ENCODE data around the gene LRRTM3. TPM values are rescaled to one million over a fixed set of nuclear protein-coding genes. Genes with fewer than 3 reads are reported as not detected.
A peak's percentile ranks its signal among the peaks of the same experiment; 100 is the strongest.

The LRRTM3 gene
- total RNA-seq, 4 donors from 2014 or later, result not detected

DNA sequence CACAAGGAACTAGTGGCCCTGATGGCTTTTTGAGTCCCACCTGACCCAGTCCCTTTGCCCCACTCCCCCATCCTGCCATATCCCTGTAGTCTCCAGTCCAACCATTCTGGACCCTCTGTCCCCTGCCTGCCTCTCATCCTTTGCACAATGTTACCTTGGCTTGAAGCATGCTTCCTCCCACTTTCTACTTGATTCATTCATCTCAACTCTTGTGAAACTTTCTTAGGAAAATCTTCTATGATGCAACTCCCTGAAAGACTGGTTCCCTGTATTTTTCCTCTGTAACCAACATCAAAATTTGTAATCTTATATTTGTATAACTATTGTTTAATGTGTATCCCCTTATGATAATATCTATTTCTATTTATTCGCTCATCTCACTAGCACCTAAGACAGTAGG lies 151.5 kb downstream of the LRRTM3 start:
- no peaks in the 10 kb centered on the region for H3K9me3 ChIP-seq
- 92 to 98% methylated on average over 1 of the region's 1 CpG for WGBS, 2 donors

DNA sequence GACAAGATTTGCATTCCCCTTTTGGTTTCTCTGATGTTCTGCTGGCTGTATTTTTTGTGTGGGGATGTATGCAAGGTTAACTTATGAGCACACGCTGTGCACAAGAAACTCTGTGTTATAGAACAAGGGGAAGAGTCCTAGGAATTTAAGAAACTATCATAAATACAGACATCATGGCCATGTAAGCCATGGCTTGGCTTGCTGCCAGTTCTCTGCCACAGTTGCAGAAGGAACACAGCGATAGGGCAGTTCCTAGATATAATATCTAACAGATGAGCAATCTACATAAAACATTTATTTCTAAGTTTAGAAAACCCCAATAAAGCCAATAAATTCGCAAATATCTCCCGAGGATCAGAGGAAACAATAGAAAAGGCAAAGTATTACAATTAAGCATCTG lies 153.3 kb downstream of the LRRTM3 start:
- H3K9me3 ChIP-seq, result no peaks in the 10 kb centered on the region
- TF ChIP-seq POLR2A (IDR thresholded peaks at IDR 0.05), result no peak
- TF ChIP-seq, protein P1, sequence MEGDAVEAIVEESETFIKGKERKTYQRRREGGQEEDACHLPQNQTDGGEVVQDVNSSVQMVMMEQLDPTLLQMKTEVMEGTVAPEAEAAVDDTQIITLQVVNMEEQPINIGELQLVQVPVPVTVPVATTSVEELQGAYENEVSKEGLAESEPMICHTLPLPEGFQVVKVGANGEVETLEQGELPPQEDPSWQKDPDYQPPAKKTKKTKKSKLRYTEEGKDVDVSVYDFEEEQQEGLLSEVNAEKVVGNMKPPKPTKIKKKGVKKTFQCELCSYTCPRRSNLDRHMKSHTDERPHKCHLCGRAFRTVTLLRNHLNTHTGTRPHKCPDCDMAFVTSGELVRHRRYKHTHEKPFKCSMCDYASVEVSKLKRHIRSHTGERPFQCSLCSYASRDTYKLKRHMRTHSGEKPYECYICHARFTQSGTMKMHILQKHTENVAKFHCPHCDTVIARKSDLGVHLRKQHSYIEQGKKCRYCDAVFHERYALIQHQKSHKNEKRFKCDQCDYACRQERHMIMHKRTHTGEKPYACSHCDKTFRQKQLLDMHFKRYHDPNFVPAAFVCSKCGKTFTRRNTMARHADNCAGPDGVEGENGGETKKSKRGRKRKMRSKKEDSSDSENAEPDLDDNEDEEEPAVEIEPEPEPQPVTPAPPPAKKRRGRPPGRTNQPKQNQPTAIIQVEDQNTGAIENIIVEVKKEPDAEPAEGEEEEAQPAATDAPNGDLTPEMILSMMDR (IDR thresholded peaks at IDR 0.05), result no peak
- 76 to 82% methylated on average over 4 of the region's 4 CpGs for WGBS, 2 donors

More for the DNA sequence above, 151.5 kb downstream of the LRRTM3 start:
- Histone ChIP-seq H3K27ac (no peak overlapping the region), H3K27me3 (no peaks in the 10 kb centered on the region), H3K4me1 (no peaks in the 10 kb centered on the region), H3K4me3 (replicated peaks in 1 of 3) (no peak overlapping the region), H3K36me3 (no peaks in the 10 kb centered on the region)
- no peak for DNase-seq
- TF ChIP-seq POLR2A (IDR thresholded peaks at IDR 0.05), result no peak
- TF ChIP-seq, protein P1 (IDR thresholded peaks at IDR 0.05), result no peak
- intact Hi-C loops (cut with DNase I), result no loop called here

DNA sequence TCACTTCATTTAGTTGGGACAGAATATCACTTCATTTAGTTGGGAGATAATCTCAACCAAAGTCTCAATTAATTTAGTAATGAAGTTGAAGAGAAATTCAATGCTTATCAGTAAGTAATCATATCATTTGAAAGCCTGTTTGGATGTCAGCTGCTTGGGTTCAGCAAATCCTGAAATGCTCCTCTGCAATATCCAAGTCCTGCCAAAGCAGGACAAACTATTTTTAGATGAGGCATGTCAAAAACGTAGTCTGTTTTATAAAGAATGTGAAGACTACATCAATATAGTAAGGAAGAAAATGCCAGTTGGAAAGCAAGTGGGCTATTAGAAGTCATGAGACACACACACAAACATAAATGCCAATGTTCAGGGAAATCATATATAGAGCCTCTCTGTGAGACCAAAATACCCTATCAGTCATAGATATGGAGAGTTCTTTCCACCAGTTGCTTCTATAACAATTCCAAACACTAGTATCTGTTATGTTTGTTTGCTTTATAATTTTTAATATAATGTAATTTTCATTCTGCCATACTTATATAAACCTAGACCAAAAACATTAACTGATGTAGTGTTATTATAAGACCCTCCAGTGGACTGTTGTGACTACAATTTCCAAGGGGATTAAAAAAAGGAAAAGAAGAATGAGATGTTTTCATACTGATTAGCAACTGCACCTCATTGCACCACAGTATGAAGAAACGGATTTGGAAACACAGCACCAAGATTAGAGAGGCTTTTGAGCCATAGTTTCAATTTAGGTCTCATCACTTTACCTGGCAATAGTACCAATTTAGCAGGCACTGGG lies 160.7 kb downstream of the LRRTM3 start:
- H3K27ac ChIP-seq, result no peak overlapping the region
- WGBS, 2 donors, result 43 to 47% methylated on average over 2 of the region's 2 CpGs
- H3K27me3 ChIP-seq, result no peaks in the 10 kb centered on the region
- no peaks in the 10 kb centered on the region for H3K36me3 ChIP-seq
- no peak overlapping the region for H3K4me3 ChIP-seq (replicated peaks in 1 of 3)
- intact Hi-C loops (cut with DNase I), result no loop called here
- DNase-seq, result no peak
- TF ChIP-seq, protein P1 (IDR thresholded peaks at IDR 0.05), result no peak
- no peak for TF ChIP-seq POLR2A (IDR thresholded peaks at IDR 0.05)
- no peaks in the 10 kb centered on the region for H3K4me1 ChIP-seq
- H3K9me3 ChIP-seq, result no peaks in the 10 kb centered on the region

More for the DNA sequence above, 153.3 kb downstream of the LRRTM3 start:
- DNase-seq, result no peak
- intact Hi-C loops (cut with DNase I), result no loop called here
- Histone ChIP-seq H3K27ac (no peak overlapping the region), H3K4me3 (replicated peaks in 1 of 3) (no peak overlapping the region), H3K36me3 (no peaks in the 10 kb centered on the region), H3K4me1 (no peaks in the 10 kb centered on the region), H3K27me3 (no peaks in the 10 kb centered on the region)

DNA sequence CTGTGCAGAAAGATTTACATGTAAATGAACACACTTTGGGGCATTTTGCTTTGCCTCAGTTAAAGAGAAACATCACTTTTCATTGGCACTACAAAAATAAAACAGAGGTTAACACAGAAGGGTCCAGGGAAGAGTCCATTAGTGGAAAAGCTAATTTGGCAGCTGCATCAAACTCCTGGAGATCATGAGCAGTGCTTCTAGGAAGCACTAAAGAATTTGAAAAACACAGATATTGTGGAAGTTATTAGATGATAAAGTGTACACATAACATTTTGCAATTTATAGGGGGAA lies 161.2 kb downstream of the LRRTM3 start:
- H3K4me1 ChIP-seq, result no peaks in the 10 kb centered on the region
- no peaks in the 10 kb centered on the region for H3K27me3 ChIP-seq
- DNase-seq, result no peak
- intact Hi-C loops (cut with DNase I), result no loop called here
- no peak overlapping the region for H3K27ac ChIP-seq
- no peaks in the 10 kb centered on the region for H3K36me3 ChIP-seq
- H3K4me3 ChIP-seq (replicated peaks in 1 of 3), result no peak overlapping the region
- no peaks in the 10 kb centered on the region for H3K9me3 ChIP-seq
- TF ChIP-seq, protein P1 (IDR thresholded peaks at IDR 0.05), result no peak
- TF ChIP-seq POLR2A (IDR thresholded peaks at IDR 0.05), result no peak

DNA sequence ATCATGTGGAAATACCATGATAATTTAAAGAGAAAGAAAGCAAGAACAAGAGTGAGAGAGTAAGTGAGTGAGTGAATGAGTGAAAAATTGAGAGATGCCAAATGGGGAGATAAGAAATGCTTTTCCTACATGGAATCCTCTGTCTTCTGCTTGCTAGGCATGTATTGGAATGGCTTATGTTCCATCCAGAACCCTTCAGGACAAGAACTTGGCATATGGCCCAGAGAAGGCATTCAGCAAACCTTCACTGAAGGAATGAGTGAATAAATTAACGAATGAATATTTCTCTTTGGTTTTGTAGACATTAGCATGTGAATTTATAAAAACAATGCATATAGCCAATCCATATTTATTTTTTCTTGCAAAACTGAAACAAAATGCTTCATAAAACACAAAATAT lies 162.2 kb downstream of the LRRTM3 start:
- H3K9me3 ChIP-seq, result no peaks in the 10 kb centered on the region
- no peaks in the 10 kb centered on the region for H3K36me3 ChIP-seq
- no peaks in the 10 kb centered on the region for H3K4me1 ChIP-seq
- H3K4me3 ChIP-seq (replicated peaks in 1 of 3), result no peak overlapping the region
- intact Hi-C loops (cut with DNase I), result no loop called here
- H3K27ac ChIP-seq, result no peak overlapping the region
- 48 to 57% methylated on average over 1 of the region's 1 CpG for WGBS, 2 donors
- DNase-seq, result peak in 1 of 2 donors; percentile 5
- no peak for TF ChIP-seq POLR2A (IDR thresholded peaks at IDR 0.05)
- TF ChIP-seq, protein P1 (IDR thresholded peaks at IDR 0.05), result no peak
- no peaks in the 10 kb centered on the region for H3K27me3 ChIP-seq

Measured in thyroid gland (tissue), 4 donors.